HCT116 (cell line): ENCODE results near the gene CNTN4. TPM values are rescaled to one million over a fixed set of nuclear protein-coding genes. Genes with fewer than 3 reads are reported as not detected.

Experiments used
- ATAC-seq: fragments of 200-7000 bp; cut with Tn5 transposase; 2 replicates; pipeline ENCODE4 v1.9.1; 2020; ENCODE audit warnings: mild to moderate bottlenecking, moderate library complexity
- BruUV-seq: library from RNA; stranded (reverse); fragments of 400-500 nt; replicated peaks from 2 replicates; lab custom pipeline; 2021; lab: Mats Ljungman, UMichigan
- CTCF ChIA-PET: fragments of 300-600 bp; sonication (Branson Sonifier 250); formaldehyde crosslinking; loops from one replicate; lab custom pipeline; 2021; ENCODE audit warnings: antibody characterized with exemption; lab: Charles Lee
- POLR2A ChIA-PET: fragments of 300-600, 350-600 bp; sonication (Branson Sonifier 250); formaldehyde crosslinking; loops from one replicate; lab custom pipeline; 2021; ENCODE audit warnings: antibody characterized with exemption; lab: Charles Lee
- RAD21 ChIA-PET, 2 experiments: fragments of 300-600 bp; sonication (Branson Sonifier 250); formaldehyde crosslinking; loops; one replicate each; lab custom pipeline; 2023; ENCODE audit warnings: low total read pairs in 2 of 2; ENCODE audit not compliant: uncharacterized antibody in 2 of 2, unreplicated experiment in 2 of 2, low non-redundant PET in 1 of 2; lab: Charles Lee
- DNase-seq: peaks from one replicate; pipeline ENCODE4 v3.0.0-alpha.2; 2010; ENCODE audit warnings: low read depth, low spot score
- H2AFZ ChIP-seq: fragments of 200-600 bp; shearing (Covaris generic), sonication (generic); 2 replicates; pipeline ENCODE4 v1.6.1; 2017; ENCODE audit warnings: low read depth, mixed run types, mixed read lengths, antibody characterized with exemption, low read length; ENCODE audit not compliant: poor library complexity, severe bottlenecking
- H3K27ac ChIP-seq: 2 replicates; pipeline ENCODE4 v1.5.1; 2012; ENCODE audit warnings: low read depth, low read length
- H3K27me3 ChIP-seq: fragments of 200-600 bp; sonication (generic); 2 replicates; pipeline ENCODE4 v1.6.1; 2016; ENCODE audit warnings: mixed run types, low read length, mixed read lengths; ENCODE audit not compliant: insufficient read depth
- H3K36me3 ChIP-seq, 2 experiments: fragments of 200-500 bp in 1 of 2; fragments of 200-600 bp in 1 of 2; sonication (Bioruptor generic) in 1 of 2; sonication (generic) in 1 of 2; 2 replicates each; pipeline versions ENCODE4 v1.5.1 to v1.6.1; 2014 to 2016; ENCODE audit warnings: low read length in 2 of 2, inconsistent platforms in 1 of 2, mixed read lengths in 1 of 2, mixed run types in 1 of 2; ENCODE audit not compliant: insufficient read depth in 2 of 2, control insufficient read depth in 1 of 2
- H3K4me1 ChIP-seq, 2 experiments: fragments of 200-600 bp in 1 of 2; sonication (generic) in 1 of 2; 2 replicates each; pipeline versions ENCODE4 v1.5.1 to v1.6.1; 2012 to 2017; ENCODE audit warnings: low read length in 2 of 2, inconsistent platforms in 1 of 2, mild to moderate bottlenecking in 1 of 2, mixed read lengths in 1 of 2, mixed run types in 1 of 2, moderate library complexity in 1 of 2; ENCODE audit not compliant: insufficient read depth in 2 of 2, control insufficient read depth in 1 of 2
- H3K4me2 ChIP-seq: fragments of 200-600 bp; sonication (generic); 2 replicates; pipeline ENCODE4 v1.6.1; 2017; ENCODE audit warnings: mixed run types, low read length, mixed read lengths
- H3K4me3 ChIP-seq, 2 experiments: fragments of 200-600 bp in 1 of 2; sonication (generic) in 1 of 2; replicated peaks in 1 of 2; 2 replicates each; pipeline ENCODE4 v1.5.1; 2011 to 2016; ENCODE audit warnings: low read length in 2 of 2, control low read depth in 1 of 2, low read depth in 1 of 2, mild to moderate bottlenecking in 1 of 2, mixed read lengths in 1 of 2, mixed run types in 1 of 2
- H3K79me2 ChIP-seq: fragments of 200-600 bp; sonication (generic); 2 replicates; pipeline ENCODE4 v1.6.1; 2017; ENCODE audit warnings: mild to moderate bottlenecking, mixed run types, low read length, moderate library complexity, mixed read lengths; ENCODE audit not compliant: insufficient read depth
- H3K9ac ChIP-seq: fragments of 200-600 bp; sonication (generic); 2 replicates; pipeline ENCODE4 v1.6.1; 2016; ENCODE audit warnings: low read length, mixed read lengths
- H3K9me2 ChIP-seq: fragments of 200-600 bp; sonication (generic), shearing (Covaris generic); 2 replicates; pipeline ENCODE4 v1.6.1; 2017; ENCODE audit warnings: mixed run types, mild to moderate bottlenecking, moderate library complexity; ENCODE audit not compliant: insufficient read depth
- H3K9me3 ChIP-seq, 2 experiments: fragments of 200-500 bp in 1 of 2; fragments of 200-600 bp in 1 of 2; sonication (Bioruptor generic) in 1 of 2; sonication (generic) in 1 of 2; 2 replicates each; pipeline ENCODE4 v1.6.1; 2014 to 2017; ENCODE audit warnings: low read length in 2 of 2, mixed read lengths in 2 of 2, inconsistent platforms in 1 of 2, low read depth in 1 of 2, mild to moderate bottlenecking in 1 of 2, mixed run types in 1 of 2, moderate library complexity in 1 of 2; ENCODE audit not compliant: control insufficient read depth in 1 of 2, insufficient read depth in 1 of 2
- H4K20me1 ChIP-seq: fragments of 200-600 bp; sonication (generic), shearing (Covaris generic); 2 replicates; pipeline ENCODE4 v1.6.1; 2017; ENCODE audit warnings: mixed run types, mild to moderate bottlenecking, moderate library complexity; ENCODE audit not compliant: insufficient read depth
- ATF3 ChIP-seq: IDR thresholded peaks from 2 replicates; pipeline ENCODE4 v1.6.1; 2012
- CBX3 ChIP-seq: IDR thresholded peaks from 2 replicates; pipeline ENCODE4 v1.6.1; 2012; ENCODE audit warnings: low read depth
- CTCF ChIP-seq, 3 experiments: fragments of 200-600 bp in 1 of 3; sonication (generic) in 1 of 3; IDR thresholded peaks in 2 of 3; conservative IDR thresholded peaks in 1 of 3; 2 replicates each; pipeline ENCODE4 v1.5.1; 2012 to 2017; ENCODE audit warnings: low read depth in 2 of 3, low read length in 2 of 3, antibody characterized with exemption in 1 of 3, borderline replicate concordance in 1 of 3, control low read depth in 1 of 3, mild to moderate bottlenecking in 1 of 3, mixed read lengths in 1 of 3, mixed run types in 1 of 3, moderate library complexity in 1 of 3; ENCODE audit not compliant: insufficient read depth in 1 of 3
- ELF1 ChIP-seq: IDR thresholded peaks from 2 replicates; pipeline ENCODE4 v1.6.1; 2012; ENCODE audit warnings: low read depth, borderline replicate concordance
- EZH2phosphoT487 ChIP-seq: fragments of 200-600 bp; IDR thresholded peaks from 2 replicates; pipeline ENCODE4 v1.6.1; 2018; ENCODE audit warnings: antibody characterized with exemption, borderline replicate concordance
- FOSL1 ChIP-seq: IDR thresholded peaks from 2 replicates; pipeline ENCODE4 v1.6.1; 2012; ENCODE audit warnings: low read depth
- JUND ChIP-seq: IDR thresholded peaks from 2 replicates; pipeline ENCODE4 v1.6.1; 2012
- POLR2A ChIP-seq: IDR thresholded peaks from 2 replicates; pipeline ENCODE4 v1.7.0; 2011; ENCODE audit warnings: borderline replicate concordance; ENCODE audit not compliant: insufficient read depth, insufficient read length; ENCODE audit errors: extremely low read depth
- POLR2AphosphoS5 ChIP-seq: IDR thresholded peaks from 2 replicates; pipeline ENCODE4 v1.6.1; 2011; ENCODE audit warnings: mild to moderate bottlenecking, low read depth, low read length, moderate library complexity
- SIN3A ChIP-seq: IDR thresholded peaks from 2 replicates; pipeline ENCODE4 v1.6.1; 2012; ENCODE audit warnings: low read depth
- SRF ChIP-seq: IDR thresholded peaks from 2 replicates; pipeline ENCODE4 v1.6.1; 2012; ENCODE audit warnings: low read depth
- TCF7L2 ChIP-seq: IDR thresholded peaks from 2 replicates; pipeline ENCODE4 v1.7.0; 2011; ENCODE audit warnings: borderline replicate concordance, inconsistent platforms; ENCODE audit not compliant: insufficient read depth, insufficient read length; ENCODE audit errors: extremely low read depth
- YY1 ChIP-seq: IDR thresholded peaks from 2 replicates; pipeline ENCODE4 v1.6.1; 2011; ENCODE audit warnings: low read length, low read depth, moderate library complexity, mild to moderate bottlenecking; ENCODE audit not compliant: insufficient replicate concordance; ENCODE audit errors: extremely low read depth
- ZBTB33 ChIP-seq: IDR thresholded peaks from 2 replicates; pipeline ENCODE4 v1.6.1; 2011; ENCODE audit warnings: mild to moderate bottlenecking, low read length, moderate library complexity; ENCODE audit not compliant: insufficient replicate concordance; ENCODE audit errors: extremely low read depth
- intact Hi-C: fragments of 100-400 bp; cut with micrococcal nuclease; formaldehyde crosslinking; loops from 2 replicates; pipeline ENCODE4 v1.10.0; 2022
- total RNA-seq: library from RNA; stranded (reverse); gene quantifications from one replicate; pipeline ENCODE4 v1.2.1, GENCODE V29; 2021; ENCODE audit not compliant: unreplicated experiment
- TF ChIP-seq, protein P1 (sequence below): IDR thresholded peaks from 2 replicates; pipeline ENCODE4 v1.6.1; 2012; ENCODE audit warnings: low read depth

The CNTN4 gene
- total RNA-seq, 1 experiment from 2014 or later, result not detected

- Histone ChIP-seq H3K4me1 (no peaks in the 10 kb centered on the region), H3K27ac (no peak overlapping the region), H3K36me3 (no peaks in the 10 kb centered on the region), H3K9ac (no peak overlapping the region), H3K79me2 (no peaks in the 10 kb centered on the region), H3K4me2 (no peak overlapping the region), H3K4me3 (no peak overlapping the region), H3K9me2 (no peaks in the 10 kb centered on the region), H4K20me1 (no peaks in the 10 kb centered on the region), H3K27me3 (no peaks in the 10 kb centered on the region), H2AFZ (no peak overlapping the region), H3K9me3 (peaks cover 0 to 15% of the 10 kb centered on the region in 2 experiments; a peak in 2 of 4 replicates)
- intact Hi-C loops, result no loop called here
- ATAC-seq (no peak), DNase-seq (no peak)
- RAD21 ChIA-PET, result no interaction called here
- POLR2A ChIA-PET, result no interaction called here
- no TSS peak for BruUV-seq
- TF ChIP-seq POLR2A (no peak), EZH2phosphoT487 (no peak), POLR2AphosphoS5 (no peak), SRF (no peak), ATF3 (no peak), ELF1 (no peak), SIN3A (no peak), CBX3 (no peak), YY1 (no peak), ZBTB33 (no peak), CTCF (IDR thresholded peaks at IDR 0.05 in 2 of 3, conservative IDR thresholded peaks at IDR 0.05 in 1 of 3; ENCODE audit: borderline replicate concordance in 1 of 3, insufficient read depth in 1 of 3, low read depth in 2 of 3, low read length in 2 of 3) (no peak), TCF7L2 (no peak), FOSL1 (no peak), JUND (no peak)
- TF ChIP-seq, protein P1, sequence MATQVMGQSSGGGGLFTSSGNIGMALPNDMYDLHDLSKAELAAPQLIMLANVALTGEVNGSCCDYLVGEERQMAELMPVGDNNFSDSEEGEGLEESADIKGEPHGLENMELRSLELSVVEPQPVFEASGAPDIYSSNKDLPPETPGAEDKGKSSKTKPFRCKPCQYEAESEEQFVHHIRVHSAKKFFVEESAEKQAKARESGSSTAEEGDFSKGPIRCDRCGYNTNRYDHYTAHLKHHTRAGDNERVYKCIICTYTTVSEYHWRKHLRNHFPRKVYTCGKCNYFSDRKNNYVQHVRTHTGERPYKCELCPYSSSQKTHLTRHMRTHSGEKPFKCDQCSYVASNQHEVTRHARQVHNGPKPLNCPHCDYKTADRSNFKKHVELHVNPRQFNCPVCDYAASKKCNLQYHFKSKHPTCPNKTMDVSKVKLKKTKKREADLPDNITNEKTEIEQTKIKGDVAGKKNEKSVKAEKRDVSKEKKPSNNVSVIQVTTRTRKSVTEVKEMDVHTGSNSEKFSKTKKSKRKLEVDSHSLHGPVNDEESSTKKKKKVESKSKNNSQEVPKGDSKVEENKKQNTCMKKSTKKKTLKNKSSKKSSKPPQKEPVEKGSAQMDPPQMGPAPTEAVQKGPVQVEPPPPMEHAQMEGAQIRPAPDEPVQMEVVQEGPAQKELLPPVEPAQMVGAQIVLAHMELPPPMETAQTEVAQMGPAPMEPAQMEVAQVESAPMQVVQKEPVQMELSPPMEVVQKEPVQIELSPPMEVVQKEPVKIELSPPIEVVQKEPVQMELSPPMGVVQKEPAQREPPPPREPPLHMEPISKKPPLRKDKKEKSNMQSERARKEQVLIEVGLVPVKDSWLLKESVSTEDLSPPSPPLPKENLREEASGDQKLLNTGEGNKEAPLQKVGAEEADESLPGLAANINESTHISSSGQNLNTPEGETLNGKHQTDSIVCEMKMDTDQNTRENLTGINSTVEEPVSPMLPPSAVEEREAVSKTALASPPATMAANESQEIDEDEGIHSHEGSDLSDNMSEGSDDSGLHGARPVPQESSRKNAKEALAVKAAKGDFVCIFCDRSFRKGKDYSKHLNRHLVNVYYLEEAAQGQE, result no peak
- CTCF ChIA-PET, result no interaction called here
Measured at GRCh38 chr3:2770451-2770850, 671.8 kb downstream of the CNTN4 start.
